OCI-LY7 (cell line): Measurements from ENCODE around the gene GGACT. TPM values are rescaled to one million over a fixed set of nuclear protein-coding genes. Genes with fewer than 3 reads are reported as not detected.

ENCODE experiments used
- BruUV-seq: library from RNA; stranded (reverse); fragments of 400-500 nt; replicated peaks from 2 replicates; lab custom pipeline; 2021; lab: Mats Ljungman, UMichigan
- CTCF ChIA-PET: fragments of 300-600 bp; sonication (Branson Sonifier 250); formaldehyde crosslinking; loops from one replicate; lab custom pipeline; 2022; ENCODE audit warnings: antibody characterized with exemption; ENCODE audit not compliant: unreplicated experiment; lab: Charles Lee
- POLR2A ChIA-PET: fragments of 300-600 bp; sonication (Branson Sonifier 250); formaldehyde crosslinking; loops from one replicate; lab custom pipeline; 2022; ENCODE audit warnings: antibody characterized with exemption; lab: Charles Lee
- DNase-seq: peaks from one replicate; pipeline ENCODE4 v3.0.0-alpha.2; 2015; ENCODE audit warnings: low spot score
- H2AFZ ChIP-seq: fragments of 200-600 bp; sonication (generic), shearing (Covaris generic); 2 replicates; pipeline ENCODE4 v1.6.1; 2014; ENCODE audit warnings: mild to moderate bottlenecking, antibody characterized with exemption, low read length, moderate library complexity
- H3K27ac ChIP-seq: fragments of 200-600 bp; sonication (generic); 2 replicates; pipeline ENCODE4 v1.5.1; 2014; ENCODE audit warnings: mixed run types, low read depth, mild to moderate bottlenecking, moderate library complexity, low read length, inconsistent platforms; ENCODE audit not compliant: poor library complexity, severe bottlenecking
- H3K36me3 ChIP-seq: fragments of 200-600 bp; sonication (generic); 2 replicates; pipeline ENCODE4 v1.6.1; 2014; ENCODE audit warnings: mild to moderate bottlenecking, antibody characterized with exemption, low read length, moderate library complexity, mixed read lengths; ENCODE audit not compliant: insufficient read depth
- H3K4me1 ChIP-seq: fragments of 200-600 bp; sonication (generic); 2 replicates; pipeline ENCODE4 v1.5.1; 2014; ENCODE audit warnings: mild to moderate bottlenecking, low read length; ENCODE audit not compliant: insufficient read depth, poor library complexity, severe bottlenecking
- H3K4me2 ChIP-seq: fragments of 200-600 bp; sonication (generic); 2 replicates; pipeline ENCODE4 v1.6.1; 2014; ENCODE audit warnings: mild to moderate bottlenecking, low read length
- H3K4me3 ChIP-seq: fragments of 200-600 bp; sonication (generic); 2 replicates; pipeline ENCODE4 v1.5.1; 2014; ENCODE audit warnings: mild to moderate bottlenecking, low read depth, low read length; ENCODE audit not compliant: poor library complexity, severe bottlenecking
- H3K79me2 ChIP-seq: fragments of 200-600 bp; sonication (generic); 2 replicates; pipeline ENCODE4 v1.6.1; 2016; ENCODE audit warnings: low read depth, mild to moderate bottlenecking, low read length, moderate library complexity, mixed read lengths; ENCODE audit not compliant: insufficient read depth
- H3K9me2 ChIP-seq: fragments of 200-600 bp; sonication (generic); 2 replicates; pipeline ENCODE4 v1.6.1; 2016; ENCODE audit warnings: mild to moderate bottlenecking, low read length, mixed read lengths; ENCODE audit not compliant: insufficient read depth
- H3K9me3 ChIP-seq: fragments of 200-600 bp; sonication (generic); 2 replicates; pipeline ENCODE4 v1.6.1; 2014; ENCODE audit warnings: mild to moderate bottlenecking, mixed run types, low read length, mixed read lengths
- H4K20me1 ChIP-seq: fragments of 200-600 bp; sonication (generic); 2 replicates; pipeline ENCODE4 v1.6.1; 2014; ENCODE audit warnings: mild to moderate bottlenecking, antibody characterized with exemption, low read length, moderate library complexity, mixed read lengths; ENCODE audit not compliant: insufficient read depth
- EZH2phosphoT487 ChIP-seq: fragments of 200-600 bp; sonication (generic); IDR thresholded peaks from 2 replicates; pipeline ENCODE4 v1.6.1; 2018; ENCODE audit warnings: low read depth, borderline replicate concordance, mild to moderate bottlenecking, mixed run types, antibody characterized with exemption, low read length, moderate library complexity, mixed read lengths
- intact Hi-C: fragments of 100-400 bp; cut with micrococcal nuclease; formaldehyde crosslinking; loops from one replicate; pipeline ENCODE4 v1.10.0; 2022; ENCODE audit not compliant: unreplicated experiment
- total RNA-seq, 2 experiments: library from RNA; depleted of rRNA in 1 of 2; stranded (reverse); fragments of >200 nt in 1 of 2; shearing (Covaris generic) in 1 of 2; gene quantifications; 2 replicates each; pipeline ENCODE4 v1.2.3, GENCODE V29; 2014 to 2022
- TF ChIP-seq, protein P1 (sequence below): fragments of 200-600 bp; sonication (generic); conservative IDR thresholded peaks from 2 replicates; pipeline ENCODE4 v1.5.1; 2014; ENCODE audit warnings: mild to moderate bottlenecking, antibody characterized with exemption, low read length, moderate library complexity, mixed read lengths

The GGACT gene
- total RNA-seq, 2 experiments from 2014 or later = 0.53 to 0.69 TPM

DNA sequence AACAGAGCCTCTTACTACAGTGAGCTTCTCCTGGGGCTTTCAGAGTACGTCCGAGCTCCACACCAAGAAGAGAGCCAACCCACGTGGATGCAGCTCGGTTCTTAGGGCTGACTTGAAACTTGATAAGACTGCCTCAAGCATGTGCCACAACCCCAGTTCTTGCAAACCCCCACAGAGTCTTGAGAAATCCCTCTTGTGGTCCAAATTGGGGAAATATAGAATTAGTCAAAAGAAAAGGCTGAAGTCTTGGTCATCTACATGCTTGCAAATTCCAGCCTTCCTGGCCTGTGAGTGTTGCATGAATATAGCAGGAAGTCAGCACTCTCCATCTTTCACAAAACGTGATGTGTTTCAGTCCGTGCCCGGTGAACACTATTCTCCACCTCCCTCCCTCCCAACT is 95.2 kb downstream of the GGACT start:
- H3K4me2 ChIP-seq = no peak overlapping the region
- H3K36me3 ChIP-seq = no peaks in the 10 kb centered on the region
- DNase-seq = no peak
- POLR2A ChIA-PET = interaction anchor here (0.5 kb wide), 1 partner anchor 847 kb away, joined by 3 read pairs; no protein-coding TSS in a partner anchor
- no peak overlapping the region for H3K4me3 ChIP-seq
- H4K20me1 ChIP-seq = no peaks in the 10 kb centered on the region
- no peaks in the 10 kb centered on the region for H3K9me3 ChIP-seq
- H3K79me2 ChIP-seq = no peaks in the 10 kb centered on the region
- CTCF ChIA-PET = no interaction called here
- no peak for TF ChIP-seq EZH2phosphoT487
- TF ChIP-seq, protein P1, sequence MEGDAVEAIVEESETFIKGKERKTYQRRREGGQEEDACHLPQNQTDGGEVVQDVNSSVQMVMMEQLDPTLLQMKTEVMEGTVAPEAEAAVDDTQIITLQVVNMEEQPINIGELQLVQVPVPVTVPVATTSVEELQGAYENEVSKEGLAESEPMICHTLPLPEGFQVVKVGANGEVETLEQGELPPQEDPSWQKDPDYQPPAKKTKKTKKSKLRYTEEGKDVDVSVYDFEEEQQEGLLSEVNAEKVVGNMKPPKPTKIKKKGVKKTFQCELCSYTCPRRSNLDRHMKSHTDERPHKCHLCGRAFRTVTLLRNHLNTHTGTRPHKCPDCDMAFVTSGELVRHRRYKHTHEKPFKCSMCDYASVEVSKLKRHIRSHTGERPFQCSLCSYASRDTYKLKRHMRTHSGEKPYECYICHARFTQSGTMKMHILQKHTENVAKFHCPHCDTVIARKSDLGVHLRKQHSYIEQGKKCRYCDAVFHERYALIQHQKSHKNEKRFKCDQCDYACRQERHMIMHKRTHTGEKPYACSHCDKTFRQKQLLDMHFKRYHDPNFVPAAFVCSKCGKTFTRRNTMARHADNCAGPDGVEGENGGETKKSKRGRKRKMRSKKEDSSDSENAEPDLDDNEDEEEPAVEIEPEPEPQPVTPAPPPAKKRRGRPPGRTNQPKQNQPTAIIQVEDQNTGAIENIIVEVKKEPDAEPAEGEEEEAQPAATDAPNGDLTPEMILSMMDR = no peak
- BruUV-seq = no TSS peak
- H3K9me2 ChIP-seq = no peaks in the 10 kb centered on the region
- H2AFZ ChIP-seq = no peak overlapping the region
- H3K4me1 ChIP-seq = no peaks in the 10 kb centered on the region
- intact Hi-C loops = no loop called here
- H3K27ac ChIP-seq = no peak overlapping the region

DNA sequence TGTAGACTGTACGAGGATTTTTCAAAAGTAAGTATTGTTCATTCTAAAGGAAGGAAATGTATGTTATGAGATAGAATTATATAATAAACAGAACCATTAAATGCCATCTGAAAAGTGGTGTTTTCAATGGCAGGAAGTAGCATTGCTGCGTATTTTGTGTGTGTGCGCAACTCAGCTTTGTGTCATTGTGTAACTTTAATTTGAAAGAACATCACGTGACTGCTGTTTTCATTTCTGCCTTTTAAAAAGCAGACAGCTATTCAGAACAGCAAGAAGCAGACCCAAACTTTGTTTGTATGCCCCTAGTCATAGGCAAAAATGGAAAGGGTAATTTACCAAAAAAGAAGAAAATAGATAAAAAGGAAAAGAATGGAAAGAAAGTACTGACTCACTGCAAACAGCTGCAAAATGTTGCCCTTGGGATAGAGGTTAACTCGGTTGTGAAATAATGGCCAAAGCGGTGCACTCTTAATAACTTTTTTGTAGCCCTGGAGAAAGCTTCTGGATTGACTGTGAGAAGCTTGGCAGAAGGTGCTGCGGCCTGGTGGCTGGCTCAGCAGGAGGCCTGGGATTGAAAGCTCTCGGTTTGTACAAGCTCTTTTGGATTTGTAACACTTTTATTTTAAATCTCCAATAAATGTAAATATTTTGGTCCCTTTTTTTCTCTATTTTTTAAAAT is 97.3 kb downstream of the GGACT start:
- intact Hi-C loops = no loop called here
- CTCF ChIA-PET = no interaction called here
- no peak overlapping the region for H3K4me3 ChIP-seq
- no peak overlapping the region for H3K27ac ChIP-seq
- DNase-seq = no peak
- BruUV-seq = no TSS peak
- H4K20me1 ChIP-seq = no peaks in the 10 kb centered on the region
- H3K36me3 ChIP-seq = no peaks in the 10 kb centered on the region
- POLR2A ChIA-PET = interaction anchor here (0.6 kb wide), 1 partner anchor 586 kb away, joined by 3 read pairs; no protein-coding TSS in a partner anchor
- no peaks in the 10 kb centered on the region for H3K79me2 ChIP-seq
- TF ChIP-seq, protein P1 = no peak
- no peak for TF ChIP-seq EZH2phosphoT487
- H3K9me2 ChIP-seq = no peaks in the 10 kb centered on the region
- H3K4me2 ChIP-seq = no peak overlapping the region
- no peaks in the 10 kb centered on the region for H3K4me1 ChIP-seq
- H3K9me3 ChIP-seq = no peaks in the 10 kb centered on the region
- H2AFZ ChIP-seq = no peak overlapping the region

DNA sequence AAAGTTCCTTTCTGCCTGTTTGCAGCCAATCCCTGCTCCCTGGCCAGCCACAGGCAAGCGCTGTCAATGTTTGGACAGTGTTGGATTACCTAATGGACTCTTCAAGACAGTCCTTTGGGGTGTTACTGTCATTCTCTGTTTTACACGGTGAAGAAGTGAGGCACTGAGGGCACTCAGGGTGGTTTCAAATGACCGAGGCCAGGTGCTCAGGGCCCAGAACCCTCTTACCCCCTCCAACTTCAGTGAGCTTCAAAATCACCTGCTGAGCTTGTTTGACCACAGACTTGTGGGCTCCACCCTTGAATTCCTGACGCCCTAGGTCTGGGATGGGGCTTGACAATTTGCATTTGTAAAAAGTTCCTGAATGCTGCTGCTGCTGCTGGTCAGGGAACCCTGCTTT is 97.9 kb downstream of the GGACT start:
- no peaks in the 10 kb centered on the region for H3K4me1 ChIP-seq
- BruUV-seq = no TSS peak
- no peaks in the 10 kb centered on the region for H4K20me1 ChIP-seq
- H3K9me2 ChIP-seq = no peaks in the 10 kb centered on the region
- DNase-seq = no peak
- no peak overlapping the region for H3K27ac ChIP-seq
- no peak overlapping the region for H3K4me2 ChIP-seq
- ChIA-PET CTCF (no interaction called here), POLR2A (interaction anchor here (0.6 kb wide), 1 partner anchor 586 kb away, joined by 3 read pairs; no protein-coding TSS in a partner anchor)
- no peaks in the 10 kb centered on the region for H3K9me3 ChIP-seq
- no peaks in the 10 kb centered on the region for H3K79me2 ChIP-seq
- TF ChIP-seq, protein P1 = no peak
- TF ChIP-seq EZH2phosphoT487 = no peak
- no peak overlapping the region for H3K4me3 ChIP-seq
- no peaks in the 10 kb centered on the region for H3K36me3 ChIP-seq
- intact Hi-C loops = no loop called here
- H2AFZ ChIP-seq = no peak overlapping the region
